ELF-1 (cell line): ENCODE results near the gene QKI.
A peak's percentile ranks its signal among the peaks of the same experiment; 100 is the strongest.
"Not testable (repeated sequence)": the region's sequence is repeated elsewhere in the genome, so short reads cannot be mapped to it uniquely, and the experiment has no call there.

Source experiments
- DNase-seq: peaks from one replicate; pipeline ENCODE4 v3.0.0-alpha.2; 2016; ENCODE audit warnings: low read depth, low spot score

The QKI gene

GRCh38 chr6:163413345-163414116, 987 bp upstream of the QKI start:
- peak; percentile 82 for DNase-seq

DNA sequence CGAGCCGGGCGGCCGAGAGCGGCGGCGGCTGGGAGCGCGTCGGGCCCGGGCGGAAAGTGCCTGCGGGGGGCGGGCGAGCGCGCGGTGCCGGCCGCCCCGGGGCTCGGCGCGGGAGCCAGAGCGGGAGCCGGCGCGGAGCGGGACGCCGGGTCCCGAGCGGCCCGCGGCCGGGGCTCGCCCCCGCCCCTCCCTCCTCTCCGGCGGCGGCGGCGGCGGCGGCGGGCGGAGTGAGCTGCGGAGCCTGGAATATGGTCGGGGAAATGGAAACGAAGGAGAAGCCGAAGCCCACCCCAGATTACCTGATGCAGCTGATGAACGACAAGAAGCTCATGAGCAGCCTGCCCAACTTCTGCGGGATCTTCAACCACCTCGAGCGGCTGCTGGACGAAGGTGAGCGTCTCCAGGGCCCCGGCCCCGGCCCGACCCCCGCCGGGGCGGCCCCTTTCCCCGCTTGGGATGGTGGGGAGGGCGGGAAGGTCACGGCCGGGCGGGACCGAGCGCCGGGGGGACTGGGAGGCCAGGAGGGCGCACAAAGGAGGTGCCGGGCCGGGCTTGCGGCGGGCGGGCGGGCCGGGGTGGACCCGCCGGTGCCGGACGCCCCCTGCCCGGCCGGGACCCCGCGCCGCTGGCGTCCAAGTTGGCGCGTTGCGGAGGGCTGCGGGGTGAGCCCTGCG, 565 bp downstream of the QKI start:
- DNase-seq, result no peak

DNA sequence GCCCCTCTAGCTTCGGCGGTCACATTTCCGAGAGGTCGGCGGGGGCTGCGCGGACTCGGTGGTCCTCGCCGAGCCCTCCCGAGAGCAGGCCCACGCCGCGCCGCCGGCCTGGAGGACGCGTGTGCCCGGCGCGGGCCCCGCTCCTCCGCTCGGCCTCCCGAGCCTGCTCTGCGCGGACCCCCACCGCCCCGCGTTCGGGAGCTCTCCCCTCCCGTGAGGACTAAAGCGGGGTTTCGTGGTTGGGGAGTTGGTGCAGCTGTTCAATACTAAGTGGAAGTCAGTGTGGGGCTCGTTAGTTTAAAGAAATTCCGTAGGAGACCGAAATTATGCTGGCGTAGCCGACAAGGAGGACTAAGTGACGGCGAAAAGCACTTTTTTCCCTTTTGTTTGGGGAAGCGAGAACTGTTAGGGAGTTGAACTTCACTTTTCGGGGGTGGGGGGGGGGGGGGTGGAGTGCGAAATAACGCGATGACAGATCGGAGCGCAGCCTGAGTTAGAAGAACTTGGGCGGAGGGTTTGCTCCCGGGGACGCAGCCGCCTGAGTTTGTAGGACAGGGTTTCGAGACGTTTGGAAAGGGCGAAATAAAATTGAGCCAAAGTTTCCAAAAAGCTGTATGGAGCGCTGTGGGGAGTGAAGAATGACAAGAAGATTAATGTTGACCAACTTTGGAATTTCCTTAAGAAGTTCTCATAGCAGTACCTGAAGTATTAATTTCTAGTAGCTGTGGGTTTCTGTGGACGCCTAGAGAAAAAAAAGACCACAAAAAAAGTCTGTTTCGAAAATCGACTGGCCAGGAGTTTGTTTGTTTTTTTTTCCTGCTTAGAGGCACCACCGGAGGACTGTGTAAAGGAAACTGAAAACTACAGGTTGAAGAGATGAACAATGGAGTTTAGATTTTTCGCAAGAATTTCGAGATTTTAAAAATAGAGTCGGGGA, 1.4 kb downstream of the QKI start:
- DNase-seq, result peak; percentile 60

- DNase-seq, result peak; percentile 68
Measured at GRCh38 chr6:163416557-163417253, 2.2 kb downstream of the QKI start.

- DNase-seq, result no peak
Measured at GRCh38 chr6:163417595-163417994, 3.1 kb downstream of the QKI start.

- DNase-seq, result no peak
Measured at GRCh38 chr6:163418311-163419029, 4.0 kb downstream of the QKI start.

GRCh38 chr6:163419413-163420288, 5.1 kb downstream of the QKI start:
- no peak for DNase-seq

DNA sequence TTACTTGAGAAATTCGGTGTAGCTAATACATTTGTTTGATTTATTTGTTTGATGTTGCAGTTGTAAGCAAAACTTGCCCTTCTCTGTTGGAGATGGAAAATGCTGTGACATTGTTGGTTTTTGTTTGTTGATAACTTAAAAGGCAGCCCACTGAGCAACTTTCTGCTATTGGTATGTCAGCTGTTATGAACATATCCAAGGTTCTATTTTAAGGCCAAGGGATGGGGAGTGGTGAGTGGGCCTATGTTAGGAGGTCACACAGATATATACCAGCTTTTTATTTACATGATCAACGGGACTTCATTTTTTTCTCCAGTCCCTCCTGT, 5.7 kb downstream of the QKI start:
- no peak for DNase-seq

- DNase-seq, result no peak
Measured at GRCh38 chr6:163422550-163422949, 8.0 kb downstream of the QKI start.

- no peak for DNase-seq
Measured at GRCh38 chr6:163423696-163424095, 9.2 kb downstream of the QKI start.

DNA sequence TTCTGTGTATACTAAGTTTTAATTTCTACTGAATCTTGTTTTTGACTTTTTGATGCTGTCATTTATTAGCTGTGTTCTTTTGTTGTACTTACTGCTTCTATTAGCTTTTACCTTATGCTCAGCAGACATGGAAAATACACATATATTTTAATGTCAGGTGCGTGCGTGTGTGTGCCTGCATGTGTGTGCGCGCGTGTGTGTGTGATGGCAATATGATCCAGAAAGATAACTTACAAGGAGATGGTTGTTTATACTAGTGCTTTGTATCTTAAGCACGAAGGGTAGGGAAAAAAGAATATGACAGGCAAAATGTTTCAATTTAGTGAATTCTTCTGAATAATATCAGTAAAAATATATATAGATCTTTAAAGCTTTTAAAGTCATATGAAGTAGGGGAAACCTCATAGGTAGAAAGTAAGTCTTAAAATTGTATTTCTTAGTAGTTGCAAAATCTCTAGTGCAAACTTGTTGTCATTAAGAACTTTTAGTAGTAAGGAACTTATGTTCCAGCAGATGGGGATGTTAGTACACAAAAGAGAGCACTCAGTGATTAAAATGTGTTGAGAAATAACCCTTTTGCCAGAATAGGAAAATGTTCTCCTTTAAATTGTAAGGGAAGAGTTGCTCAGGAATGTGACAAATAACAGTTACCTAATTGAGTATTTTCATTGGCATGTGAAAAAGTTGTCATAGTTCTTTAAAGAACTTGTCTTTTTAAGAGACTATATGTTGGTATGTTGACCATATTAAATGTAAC, 13.2 kb downstream of the QKI start:
- DNase-seq, result no peak

DNA sequence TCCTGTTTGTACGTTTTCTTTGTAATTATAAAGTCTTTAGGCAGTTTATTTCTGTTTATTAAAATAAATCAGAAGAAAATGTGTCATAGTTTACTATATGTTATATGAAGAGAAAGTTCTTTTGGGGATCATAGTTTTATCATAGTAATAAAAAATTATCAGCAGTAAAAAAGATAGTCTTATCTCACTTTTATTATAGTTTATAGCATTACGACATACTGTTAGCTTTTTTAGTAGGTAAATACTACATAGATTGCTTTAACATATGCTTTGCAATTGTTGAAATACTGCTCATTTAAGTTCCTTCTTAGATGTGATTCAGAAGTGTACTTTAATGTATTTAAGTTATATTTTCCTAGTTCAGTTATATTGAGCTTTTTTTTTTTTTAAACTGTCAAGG, 13.9 kb downstream of the QKI start:
- no peak for DNase-seq

DNA sequence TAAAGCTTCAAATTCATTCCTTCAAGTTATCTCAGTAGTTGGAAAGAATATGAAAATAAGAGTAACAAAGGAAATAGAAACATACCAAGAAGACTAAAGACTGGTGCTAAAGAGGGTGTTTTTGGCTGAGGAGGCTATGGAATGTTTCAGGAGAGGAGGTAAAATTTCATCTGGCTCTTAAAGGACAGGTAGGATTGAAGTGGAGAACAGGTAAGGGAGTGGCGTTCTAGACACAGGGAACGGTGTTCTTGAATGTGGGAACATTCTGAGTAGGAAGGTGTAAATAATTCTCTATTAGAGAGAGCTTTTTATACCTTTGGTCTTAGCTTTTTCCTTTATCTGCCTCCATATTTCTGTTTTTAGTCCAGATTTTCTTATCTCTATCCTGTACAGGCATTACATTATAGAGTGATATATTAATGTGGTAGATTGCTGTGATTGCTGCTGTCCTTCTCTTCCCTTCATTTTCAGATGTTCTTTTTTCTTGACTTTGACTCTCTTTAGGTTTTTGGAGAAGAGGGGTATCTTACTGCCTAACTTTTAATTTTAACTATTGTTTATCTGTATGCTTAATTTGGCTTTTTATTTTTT, 15.4 kb downstream of the QKI start:
- DNase-seq, result no peak

GRCh38 chr6:163432300-163432699, 17.8 kb downstream of the QKI start:
- no peak for DNase-seq

GRCh38 chr6:163433486-163433885, 19.0 kb downstream of the QKI start:
- DNase-seq, result not testable (repeated sequence)

GRCh38 chr6:163435023-163435422, 20.5 kb downstream of the QKI start:
- no peak for DNase-seq

DNA sequence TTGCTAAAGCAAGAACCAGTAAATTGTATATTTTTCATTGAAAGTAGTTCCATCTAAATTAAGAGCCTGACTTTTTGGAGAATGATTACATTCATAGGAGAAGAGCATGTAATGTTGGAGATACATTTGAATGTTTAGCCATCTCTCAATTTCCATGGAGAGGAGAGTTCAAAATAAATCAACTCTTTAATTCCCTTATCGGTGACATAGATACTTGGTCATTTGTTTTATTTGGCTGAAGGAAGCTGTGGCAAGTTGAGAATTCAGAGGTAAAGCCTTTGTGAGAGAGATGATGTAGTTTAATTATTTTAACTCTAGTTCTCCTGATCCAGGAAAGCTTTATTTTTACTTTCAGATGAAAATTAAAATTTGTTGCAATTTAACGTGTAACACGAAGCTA, 22.3 kb downstream of the QKI start:
- no peak for DNase-seq

GRCh38 chr6:163437466-163437865, 22.9 kb downstream of the QKI start:
- DNase-seq, result no peak
